ENCODE measurements around the gene REC114. TPM values are rescaled to one million over a fixed set of nuclear protein-coding genes. Genes with fewer than 3 reads are reported as not detected.

Gene REC114
- total and polyA plus RNA-seq, 2 of the 8 experiments (the other 6 are each of a cell fraction or from before 2014, with no cell fraction given): 0.12 TPM; not detected in 1

GRCh38 chr15:73582851-73583379, 140.0 kb downstream of the REC114 start (continued):
- TF ChIP-seq SIN3A (conservative IDR thresholded peaks at IDR 0.05 in 1 of 2, IDR thresholded peaks at IDR 0.05 in 1 of 2; ENCODE audit: low read depth in 1 of 2, low read length in 2 of 2) (no peak), TAF7 (optimal IDR thresholded peaks at IDR 0.05; ENCODE audit: borderline replicate concordance, low read depth, low read length) (no peak), RBBP5 (IDR thresholded peaks at IDR 0.05; ENCODE audit: borderline replicate concordance, low read depth, low read length) (no peak), CHD1 (IDR thresholded peaks at IDR 0.05; ENCODE audit: low read depth, low read length) (no peak), MAFK (IDR thresholded peaks at IDR 0.05; ENCODE audit: low read depth, low read length) (no peak)
